ENCODE data around the gene CEACAM6. TPM values are rescaled to one million over a fixed set of nuclear protein-coding genes. Genes with fewer than 3 reads are reported as not detected.
A peak's percentile ranks its signal among the peaks of the same experiment; 100 is the strongest.

Gene CEACAM6
- polyA plus RNA-seq, 6 donors from 2014 or later, result not detected

DNA sequence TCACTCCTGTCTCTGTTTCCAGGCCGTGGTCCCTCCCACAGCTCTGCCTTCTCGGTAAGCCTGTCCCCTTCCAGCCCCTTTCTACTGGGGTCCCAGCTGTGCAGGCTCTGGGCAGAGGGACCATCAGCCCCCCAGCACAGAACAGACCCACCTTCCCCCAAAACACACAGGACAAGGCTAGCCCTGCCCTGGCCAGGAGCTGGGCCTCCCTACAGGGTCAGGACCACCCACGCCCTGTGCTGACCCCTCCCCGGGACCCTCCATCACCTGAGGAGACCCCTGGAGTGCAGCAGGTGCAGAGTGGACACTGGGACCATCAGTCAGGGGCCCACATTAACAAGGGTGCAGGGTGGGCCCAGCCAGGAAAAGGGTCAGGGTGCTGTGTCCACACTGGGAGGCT lies 55.0 kb downstream of the CEACAM6 start:
- ATAC-seq (ENCODE audit: low read depth in 2 of 2) (no peak), DNase-seq (no peak)
- Mint-ChIP-seq H3K4me3 (no peak overlapping the region), H3K27ac (peak overlapping the region in 2 of 6 donors; percentile 59 to 70), H3K27me3 (no peaks in the 10 kb centered on the region), H3K4me1 (peaks cover 22 to 28% (median 27%) of the 10 kb centered on the region in 3 donors), H3K36me3 (no peaks in the 10 kb centered on the region), H3K9me3 (no peaks in the 10 kb centered on the region)

- peak overlapping the region in 4 of 6 donors; percentile 5 to 84 (median 54) for H3K27ac Mint-ChIP-seq
- peaks cover 18 to 27% (median 24%) of the 10 kb centered on the region in 3 donors for H3K4me1 Mint-ChIP-seq
- peak overlapping the region in 4 of 8 donors; percentile 11 to 64 (median 20) for H3K4me3 Mint-ChIP-seq
These were observed 55.7 kb downstream of the CEACAM6 start for GRCh38 chr19:41811036-41811435.

DNA sequence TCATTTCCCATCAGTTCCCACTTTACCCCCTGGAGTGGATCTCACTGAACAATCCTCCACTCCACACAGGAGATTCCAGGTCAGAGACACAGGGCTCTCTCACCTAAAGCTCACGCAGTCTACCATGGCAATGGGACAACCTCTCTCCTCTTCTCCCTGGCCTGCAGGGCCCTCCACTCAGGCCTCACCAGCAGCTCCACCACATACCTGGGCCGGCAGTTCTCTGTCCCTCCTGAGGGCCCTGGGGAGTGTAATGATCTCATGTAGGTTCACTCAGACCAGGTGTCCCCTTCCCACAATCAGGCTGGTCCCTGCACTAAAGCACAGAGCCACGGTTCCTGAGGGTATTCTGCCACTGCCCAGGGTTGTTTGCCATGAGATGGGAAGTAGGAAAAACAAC lies 56.7 kb downstream of the CEACAM6 start:
- ATAC-seq (ENCODE audit: low read depth in 2 of 2), result no peak
- Mint-ChIP-seq H3K36me3 (no peaks in the 10 kb centered on the region), H3K4me1 (peaks cover 18 to 27% (median 24%) of the 10 kb centered on the region in 3 donors), H3K27ac (peak overlapping the region in 2 of 6 donors; percentile 16 to 59), H3K9me3 (no peaks in the 10 kb centered on the region), H3K4me3 (no peak overlapping the region), H3K27me3 (no peaks in the 10 kb centered on the region)
- DNase-seq, result no peak

More at GRCh38 chr19:41811036-41811435, 55.7 kb downstream of the CEACAM6 start:
- ATAC-seq (ENCODE audit: low read depth in 2 of 2) (peak; percentile 87 to 91), DNase-seq (peak; percentile 23)
- H3K27me3 Mint-ChIP-seq, result no peaks in the 10 kb centered on the region
- H3K9me3 Mint-ChIP-seq, result no peaks in the 10 kb centered on the region
- H3K36me3 Mint-ChIP-seq, result no peaks in the 10 kb centered on the region

GRCh38 chr19:41813911-41814310 lies 58.6 kb downstream of the CEACAM6 start:
- H3K4me3 Mint-ChIP-seq, result peak overlapping the region in 1 of 8 donors; percentile 9
- H3K9me3 Mint-ChIP-seq, result no peaks in the 10 kb centered on the region
- H3K27ac Mint-ChIP-seq, result no peak overlapping the region
- peaks cover 18 to 27% (median 24%) of the 10 kb centered on the region in 3 donors for H3K4me1 Mint-ChIP-seq
- no peaks in the 10 kb centered on the region for H3K27me3 Mint-ChIP-seq
- DNase-seq (no peak), ATAC-seq (ENCODE audit: low read depth in 2 of 2) (no peak)
- H3K36me3 Mint-ChIP-seq, result no peaks in the 10 kb centered on the region

DNA sequence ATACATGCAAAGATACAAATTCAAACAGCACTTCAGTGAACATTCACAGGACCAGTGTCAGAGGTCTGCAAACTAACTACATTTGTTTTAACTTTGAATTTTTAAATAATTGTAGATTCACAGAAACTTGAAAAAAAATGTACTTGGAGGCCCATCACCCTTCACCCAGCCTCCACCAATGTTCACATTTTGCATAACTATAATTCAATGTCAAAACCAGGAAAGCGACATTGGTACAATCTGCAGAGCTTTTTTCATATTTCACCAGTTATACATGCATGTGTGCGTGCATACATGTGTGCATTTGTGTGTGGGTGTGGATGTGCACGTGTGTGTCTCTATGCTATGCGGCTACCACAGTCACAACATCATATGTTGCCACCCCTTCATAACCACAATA lies 60.0 kb downstream of the CEACAM6 start:
- H3K9me3 Mint-ChIP-seq, result no peaks in the 10 kb centered on the region
- no peaks in the 10 kb centered on the region for H3K27me3 Mint-ChIP-seq
- no peak overlapping the region for H3K27ac Mint-ChIP-seq
- no peaks in the 10 kb centered on the region for H3K36me3 Mint-ChIP-seq
- DNase-seq, result no peak
- H3K4me1 Mint-ChIP-seq, result peaks cover 12 to 20% (median 19%) of the 10 kb centered on the region in 3 donors
- no peak overlapping the region for H3K4me3 Mint-ChIP-seq
- ATAC-seq (ENCODE audit: low read depth in 2 of 2), result no peak

- DNase-seq (no peak), ATAC-seq (ENCODE audit: low read depth in 2 of 2) (no peak)
- peaks cover 4 to 12% (median 5%) of the 10 kb centered on the region in 3 donors for H3K4me1 Mint-ChIP-seq
- H3K9me3 Mint-ChIP-seq, result no peaks in the 10 kb centered on the region
- no peak overlapping the region for H3K27ac Mint-ChIP-seq
- peaks cover 0 to 6% (median 5%) of the 10 kb centered on the region in 3 donors for H3K27me3 Mint-ChIP-seq
- H3K4me3 Mint-ChIP-seq, result no peak overlapping the region
- H3K36me3 Mint-ChIP-seq, result no peaks in the 10 kb centered on the region
These were observed 61.4 kb downstream of the CEACAM6 start for GRCh38 chr19:41816761-41817160.

DNA sequence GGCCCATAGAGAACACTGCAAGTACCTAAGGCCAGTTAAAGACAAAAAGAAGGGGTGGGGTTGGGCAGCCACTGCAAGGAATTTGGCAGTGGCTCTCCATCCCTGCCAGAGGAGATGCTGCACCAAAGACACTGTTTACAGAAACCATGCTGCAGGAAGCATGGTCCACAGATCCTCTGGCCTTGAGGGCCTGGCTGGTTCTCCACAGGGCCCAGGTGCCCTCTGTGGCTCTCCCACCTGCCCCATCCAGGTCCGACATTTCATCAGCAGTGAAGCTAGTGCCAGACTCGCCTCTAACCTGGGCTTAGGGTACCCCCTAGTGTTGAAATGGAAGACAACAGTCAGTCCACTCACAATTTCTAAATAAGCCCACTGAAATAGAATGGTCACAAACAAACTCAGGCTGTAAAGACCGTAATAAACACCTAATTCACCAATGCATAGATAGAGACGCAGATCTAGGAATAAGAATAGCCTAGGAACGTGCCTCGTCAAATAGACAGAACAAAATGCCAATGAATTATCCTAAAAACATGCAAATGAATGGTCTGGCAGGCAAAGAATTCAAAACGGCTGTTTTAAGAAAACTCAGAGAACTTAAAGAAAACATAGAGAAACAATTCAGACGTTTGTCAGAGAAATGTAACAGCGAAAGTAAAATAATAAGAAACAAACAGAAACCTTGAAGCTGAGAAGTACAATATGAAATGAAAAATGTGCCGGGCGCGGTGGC lies 65.8 kb downstream of the CEACAM6 start:
- Mint-ChIP-seq H3K27ac (peak overlapping the region in 1 of 6 donors; percentile 42), H3K4me3 (no peak overlapping the region), H3K36me3 (no peaks in the 10 kb centered on the region), H3K4me1 (peaks cover 0 to 4% (median 4%) of the 10 kb centered on the region in 3 donors), H3K9me3 (no peaks in the 10 kb centered on the region), H3K27me3 (peaks cover 5 to 30% (median 19%) of the 10 kb centered on the region in 3 donors)
- peak; percentile 64 for DNase-seq
- peak; percentile 81 to 90 for ATAC-seq (ENCODE audit: low read depth in 2 of 2)

Other genes starting within 250 kb of the CEACAM6 start
- gene CEACAM21, start 179.4 kb upstream of the CEACAM6 start, polyA plus RNA-seq (ENCODE audit: low read depth in 6 of 6), result 10 to 100 TPM in 5 of 6 donors, 1 to 10 TPM in 1; 7.1 to 57.2 (median 20.0) TPM
- under 1 TPM in 1 of 6 donors, not detected in 5; 0.44 TPM for gene CEACAM4, start 128.5 kb upstream of the CEACAM6 start, polyA plus RNA-seq (ENCODE audit: low read depth in 6 of 6)
- gene CEACAM7, start 67.3 kb upstream of the CEACAM6 start, polyA plus RNA-seq (ENCODE audit: low read depth in 6 of 6), result not detected
- not detected for gene CEACAM5, start 46.9 kb upstream of the CEACAM6 start, polyA plus RNA-seq (ENCODE audit: low read depth in 6 of 6)
- gene CEACAM3, start 41.1 kb downstream of the CEACAM6 start, polyA plus RNA-seq (ENCODE audit: low read depth in 6 of 6), result not detected
- not detected for gene LYPD4, start 89.2 kb downstream of the CEACAM6 start, polyA plus RNA-seq (ENCODE audit: low read depth in 6 of 6)
- not detected for gene DMRTC2, start 89.5 kb downstream of the CEACAM6 start, polyA plus RNA-seq (ENCODE audit: low read depth in 6 of 6)
- 1,000 to 10,000 TPM; 4,276 to 8,441 (median 6,198) TPM for gene RPS19, start 104.7 kb downstream of the CEACAM6 start, polyA plus RNA-seq (ENCODE audit: low read depth in 6 of 6)
- 1,000 to 10,000 TPM; 3,426 to 4,601 (median 4,008) TPM for gene CD79A, start 121.7 kb downstream of the CEACAM6 start, polyA plus RNA-seq (ENCODE audit: low read depth in 6 of 6)
- gene ARHGEF1, start 127.7 kb downstream of the CEACAM6 start, polyA plus RNA-seq (ENCODE audit: low read depth in 6 of 6), result 100 to 1,000 TPM; 110 to 220 (median 122) TPM
- gene ERFL, start 172.9 kb downstream of the CEACAM6 start, polyA plus RNA-seq (ENCODE audit: low read depth in 6 of 6), result not detected
- gene RABAC1, start 203.8 kb downstream of the CEACAM6 start, polyA plus RNA-seq (ENCODE audit: low read depth in 6 of 6), result 100 to 1,000 TPM; 218 to 268 (median 245) TPM
- 1 to 10 TPM in 1 of 6 donors, under 1 TPM in 4, not detected in 1; 0.29 to 1.1 (median 0.45) TPM for gene ATP1A3, start 238.7 kb downstream of the CEACAM6 start, polyA plus RNA-seq (ENCODE audit: low read depth in 6 of 6)

Measured in naive B cell (primary cell).